Skeletal muscle satellite cell (primary cell): ENCODE measurements around the gene CEMIP2.

Source experiments
- H3K27me3 ChIP-seq: 2 replicates; pipeline ENCODE4 v1.7.0; 2013; ENCODE audit warnings: low read length; ENCODE audit not compliant: control insufficient read depth, insufficient read depth
- H3K36me3 ChIP-seq: 2 replicates; pipeline ENCODE4 v1.7.0; 2013; ENCODE audit warnings: mild to moderate bottlenecking, control low read depth, low read length; ENCODE audit not compliant: insufficient read depth
- H3K4me1 ChIP-seq: 2 replicates; pipeline ENCODE4 v1.7.0; 2013; ENCODE audit warnings: low read length; ENCODE audit not compliant: control insufficient read depth, insufficient read depth
- H3K4me2 ChIP-seq: 2 replicates; pipeline ENCODE4 v1.7.0; 2013; ENCODE audit warnings: mild to moderate bottlenecking, low read length
- H3K4me3 ChIP-seq: 2 replicates; pipeline ENCODE4 v1.7.0; 2013; ENCODE audit warnings: low read length
- H3K9ac ChIP-seq: 2 replicates; pipeline ENCODE4 v1.7.0; 2013; ENCODE audit warnings: mild to moderate bottlenecking, low read depth, low read length, moderate library complexity
- H3K9me3 ChIP-seq: replicated peaks from 2 replicates; pipeline ENCODE4 v1.7.0; 2013; ENCODE audit warnings: mild to moderate bottlenecking, control low read depth, low read length

Gene CEMIP2

GRCh38 chr9:71796100-71796767, 27.9 kb upstream of the CEMIP2 start:
- Histone ChIP-seq H3K36me3 (no peaks in the 10 kb centered on the region), H3K27me3 (no peaks in the 10 kb centered on the region), H3K9ac (no peak overlapping the region), H3K4me1 (peaks cover 4% of the 10 kb centered on the region), H3K4me3 (no peak overlapping the region), H3K9me3 (no peaks in the 10 kb centered on the region), H3K4me2 (no peak overlapping the region)

- Histone ChIP-seq H3K9ac (no peak overlapping the region), H3K4me3 (no peak overlapping the region), H3K9me3 (no peaks in the 10 kb centered on the region), H3K4me2 (no peak overlapping the region), H3K4me1 (peaks cover 4% of the 10 kb centered on the region), H3K36me3 (no peaks in the 10 kb centered on the region), H3K27me3 (no peaks in the 10 kb centered on the region)
Observed at GRCh38 chr9:71795097-71795813, 26.9 kb upstream of the CEMIP2 start.

GRCh38 chr9:71793386-71794105, 25.2 kb upstream of the CEMIP2 start:
- no peak overlapping the region for H3K4me2 ChIP-seq
- no peaks in the 10 kb centered on the region for H3K9me3 ChIP-seq
- no peaks in the 10 kb centered on the region for H3K36me3 ChIP-seq
- no peaks in the 10 kb centered on the region for H3K27me3 ChIP-seq
- no peak overlapping the region for H3K4me3 ChIP-seq
- no peak overlapping the region for H3K9ac ChIP-seq
- H3K4me1 ChIP-seq: peaks cover 4% of the 10 kb centered on the region

- Histone ChIP-seq H3K27me3 (no peaks in the 10 kb centered on the region), H3K4me2 (no peak overlapping the region), H3K36me3 (no peaks in the 10 kb centered on the region), H3K9ac (no peak overlapping the region), H3K4me3 (no peak overlapping the region), H3K4me1 (peaks cover 4% of the 10 kb centered on the region), H3K9me3 (no peaks in the 10 kb centered on the region)
Observed at GRCh38 chr9:71791875-71792274, 23.6 kb upstream of the CEMIP2 start.

GRCh38 chr9:71790296-71790695, 22.0 kb upstream of the CEMIP2 start:
- no peaks in the 10 kb centered on the region for H3K36me3 ChIP-seq
- no peak overlapping the region for H3K4me3 ChIP-seq
- H3K27me3 ChIP-seq: no peaks in the 10 kb centered on the region
- peaks cover 4% of the 10 kb centered on the region for H3K4me1 ChIP-seq
- H3K4me2 ChIP-seq: no peak overlapping the region
- H3K9me3 ChIP-seq: no peaks in the 10 kb centered on the region
- H3K9ac ChIP-seq: no peak overlapping the region

- Histone ChIP-seq H3K36me3 (no peaks in the 10 kb centered on the region), H3K9me3 (no peaks in the 10 kb centered on the region), H3K27me3 (no peaks in the 10 kb centered on the region), H3K4me1 (no peaks in the 10 kb centered on the region), H3K4me2 (no peak overlapping the region), H3K4me3 (no peak overlapping the region), H3K9ac (no peak overlapping the region)
Observed at GRCh38 chr9:71783120-71783523, 14.8 kb upstream of the CEMIP2 start.

GRCh38 chr9:71781391-71781790, 13.1 kb upstream of the CEMIP2 start:
- Histone ChIP-seq H3K4me2 (no peak overlapping the region), H3K4me1 (no peaks in the 10 kb centered on the region), H3K4me3 (no peak overlapping the region), H3K9me3 (no peaks in the 10 kb centered on the region), H3K9ac (no peak overlapping the region), H3K36me3 (no peaks in the 10 kb centered on the region), H3K27me3 (no peaks in the 10 kb centered on the region)

- Histone ChIP-seq H3K27me3 (no peaks in the 10 kb centered on the region), H3K4me2 (no peak overlapping the region), H3K4me3 (no peak overlapping the region), H3K9ac (no peak overlapping the region), H3K4me1 (no peaks in the 10 kb centered on the region), H3K36me3 (no peaks in the 10 kb centered on the region), H3K9me3 (no peaks in the 10 kb centered on the region)
Observed at GRCh38 chr9:71780953-71781352, 12.6 kb upstream of the CEMIP2 start.

- no peak overlapping the region for H3K9ac ChIP-seq
- H3K4me2 ChIP-seq: no peak overlapping the region
- no peak overlapping the region for H3K4me3 ChIP-seq
- H3K36me3 ChIP-seq: no peaks in the 10 kb centered on the region
- H3K9me3 ChIP-seq: no peaks in the 10 kb centered on the region
- no peaks in the 10 kb centered on the region for H3K27me3 ChIP-seq
- H3K4me1 ChIP-seq: no peaks in the 10 kb centered on the region
Observed at GRCh38 chr9:71778085-71778484, 9.8 kb upstream of the CEMIP2 start.

- Histone ChIP-seq H3K4me1 (no peaks in the 10 kb centered on the region), H3K9ac (no peak overlapping the region), H3K9me3 (no peaks in the 10 kb centered on the region), H3K4me2 (no peak overlapping the region), H3K4me3 (no peak overlapping the region), H3K27me3 (no peaks in the 10 kb centered on the region), H3K36me3 (no peaks in the 10 kb centered on the region)
Observed at GRCh38 chr9:71774920-71775319, 6.6 kb upstream of the CEMIP2 start.

GRCh38 chr9:71772726-71773125, 4.4 kb upstream of the CEMIP2 start:
- H3K9me3 ChIP-seq: no peaks in the 10 kb centered on the region
- no peaks in the 10 kb centered on the region for H3K27me3 ChIP-seq
- H3K4me1 ChIP-seq: peaks cover 9% of the 10 kb centered on the region
- H3K36me3 ChIP-seq: no peaks in the 10 kb centered on the region
- H3K4me3 ChIP-seq: no peak overlapping the region
- no peak overlapping the region for H3K9ac ChIP-seq
- H3K4me2 ChIP-seq: no peak overlapping the region
